CD4-positive, alpha-beta memory T cell (primary cell): Measurements from ENCODE around the gene PRXL2B. TPM values are rescaled to one million over a fixed set of nuclear protein-coding genes. Genes with fewer than 3 reads are reported as not detected.

Source experiments
- CTCF ChIA-PET: fragments of 350-600 bp; sonication (Branson Sonifier 250); formaldehyde crosslinking; loops from one replicate; lab custom pipeline; 2021; ENCODE audit warnings: inconsistent platforms; ENCODE audit not compliant: partially characterized antibody; lab: Charles Lee
- POLR2A ChIA-PET: fragments of 350-600 bp; sonication (Branson Sonifier 250); formaldehyde crosslinking; loops from one replicate; lab custom pipeline; 2021; ENCODE audit not compliant: partially characterized antibody; lab: Charles Lee
- DNase-seq, 5 donors: peaks; one replicate each; pipeline versions ENCODE4 v3.0.0 to v3.0.0-alpha.2; 2020 to 2022; ENCODE audit warnings: mixed read lengths in 1 of 5
- H3K27ac ChIP-seq: one replicate; pipeline ENCODE4 v1.7.0; 2013; ENCODE audit warnings: low read depth, low read length
- H3K27me3 ChIP-seq: 2 replicates; pipeline ENCODE4 v1.7.0; 2013; ENCODE audit warnings: mild to moderate bottlenecking, low read length, moderate library complexity; ENCODE audit not compliant: insufficient read depth
- H3K36me3 ChIP-seq: 2 replicates; pipeline ENCODE4 v1.7.0; 2013; ENCODE audit warnings: mild to moderate bottlenecking, low read length, moderate library complexity; ENCODE audit not compliant: insufficient read depth
- H3K4me1 ChIP-seq: 2 replicates; pipeline ENCODE4 v1.7.0; 2013; ENCODE audit warnings: mild to moderate bottlenecking, low read length, moderate library complexity; ENCODE audit not compliant: insufficient read depth
- H3K4me3 ChIP-seq, 2 donors: one replicate each; pipeline ENCODE4 v1.7.0; 2013; ENCODE audit warnings: low read length in 2 of 2, mild to moderate bottlenecking in 1 of 2
- H3K9me3 ChIP-seq, 2 donors: one replicate each; pipeline ENCODE4 v1.7.0; 2013; ENCODE audit warnings: low read length in 2 of 2, control low read depth in 1 of 2; ENCODE audit not compliant: control insufficient read depth in 1 of 2
- H3K27ac Mint-ChIP-seq, 7 donors: one replicate each; pipeline ENCODE4 v1.8.0; 2020 to 2021; ENCODE audit warnings: mixed read lengths in 7 of 7, mild to moderate bottlenecking in 6 of 7, inconsistent platforms in 3 of 7, moderate library complexity in 3 of 7
- H3K27me3 Mint-ChIP-seq, 2 donors: one replicate each; pipeline ENCODE4 v1.8.0; 2020 to 2021; ENCODE audit warnings: mixed read lengths in 2 of 2
- H3K36me3 Mint-ChIP-seq, 2 donors: one replicate each; pipeline ENCODE4 v1.8.0; 2020 to 2021; ENCODE audit warnings: mixed read lengths in 2 of 2, inconsistent platforms in 1 of 2, mild to moderate bottlenecking in 1 of 2
- H3K4me1 Mint-ChIP-seq, 4 donors: one replicate each; pipeline ENCODE4 v1.8.0; 2020 to 2021; ENCODE audit warnings: mixed read lengths in 4 of 4, mild to moderate bottlenecking in 1 of 4
- H3K4me3 Mint-ChIP-seq, 8 donors: one replicate each; pipeline ENCODE4 v1.8.0; 2020 to 2021; ENCODE audit warnings: mixed read lengths in 8 of 8, mild to moderate bottlenecking in 7 of 8, moderate library complexity in 6 of 8, inconsistent platforms in 3 of 8
- H3K9me3 Mint-ChIP-seq, 8 donors: one replicate each; pipeline ENCODE4 v1.8.0; 2020 to 2021; ENCODE audit warnings: mixed read lengths in 8 of 8, mild to moderate bottlenecking in 5 of 8, inconsistent platforms in 3 of 8, moderate library complexity in 1 of 8
- intact Hi-C: fragments of 100-400 bp; cut with micrococcal nuclease; formaldehyde crosslinking; loops from one replicate; pipeline ENCODE4 v1.15.1; 2023
- polyA plus RNA-seq, 2 donors: library from polyadenylated mRNA; unstranded; fragments of 300-500 nt; fragmentation: Illumina TruSeq; gene quantifications; one replicate each; pipeline ENCODE4 v1.2.3, GENCODE V29; 2021
- total RNA-seq, 2 experiments: library from RNA; stranded (reverse); gene quantifications; one replicate each; pipeline ENCODE4 v1.2.3, GENCODE V29; 2021

Gene PRXL2B
- total and polyA plus RNA-seq, 4 experiments from 2014 or later: 21.4 to 27.2 (median 25.0) TPM

GRCh38 chr1:2598329-2598931 lies 11.9 kb downstream of the PRXL2B start:
- Histone ChIP-seq H3K4me1 (no peaks in the 10 kb centered on the region), H3K27ac (no peak overlapping the region), H3K9me3 (no peaks in the 10 kb centered on the region), H3K4me3 (no peak overlapping the region), H3K36me3 (no peaks in the 10 kb centered on the region), H3K27me3 (no peaks in the 10 kb centered on the region)
- Mint-ChIP-seq H3K9me3 (peaks cover 0 to 13% (median 2%) of the 10 kb centered on the region in 8 donors), H3K4me1 (no peaks in the 10 kb centered on the region), H3K27ac (no peak overlapping the region), H3K36me3 (no peaks in the 10 kb centered on the region), H3K27me3 (peaks cover 1 to 2% of the 10 kb centered on the region in 2 donors), H3K4me3 (no peak overlapping the region)
- ChIA-PET CTCF (no interaction called here), POLR2A (no interaction called here)
- intact Hi-C loops: no loop called here
- DNase-seq: no peak

GRCh38 chr1:2601721-2602303 lies 15.2 kb downstream of the PRXL2B start:
- intact Hi-C loops: no loop called here
- H3K4me1 ChIP-seq: no peaks in the 10 kb centered on the region
- no peak overlapping the region for H3K4me3 ChIP-seq
- Mint-ChIP-seq H3K27ac (peak overlapping the region in 1 of 7 donors; percentile 9), H3K4me3 (no peak overlapping the region), H3K4me1 (no peaks in the 10 kb centered on the region), H3K9me3 (peaks cover 0 to 13% (median 2%) of the 10 kb centered on the region in 8 donors), H3K27me3 (peaks cover 0 to 2% of the 10 kb centered on the region in 2 donors), H3K36me3 (no peaks in the 10 kb centered on the region)
- H3K27me3 ChIP-seq: no peaks in the 10 kb centered on the region
- no peak for DNase-seq
- no peaks in the 10 kb centered on the region for H3K36me3 ChIP-seq
- ChIA-PET CTCF (no interaction called here), POLR2A (no interaction called here)
- H3K27ac ChIP-seq: no peak overlapping the region
- no peaks in the 10 kb centered on the region for H3K9me3 ChIP-seq

- Mint-ChIP-seq H3K27ac (peak overlapping the region in 1 of 7 donors; percentile 18), H3K4me3 (no peak overlapping the region), H3K9me3 (peaks cover 0 to 13% (median 2%) of the 10 kb centered on the region in 8 donors), H3K4me1 (no peaks in the 10 kb centered on the region), H3K36me3 (no peaks in the 10 kb centered on the region), H3K27me3 (peaks cover 0 to 2% of the 10 kb centered on the region in 2 donors)
- no peak for DNase-seq
- Histone ChIP-seq H3K27ac (no peak overlapping the region), H3K27me3 (no peaks in the 10 kb centered on the region), H3K4me1 (no peaks in the 10 kb centered on the region), H3K36me3 (no peaks in the 10 kb centered on the region), H3K4me3 (no peak overlapping the region), H3K9me3 (no peaks in the 10 kb centered on the region)
- CTCF ChIA-PET: no interaction called here
- POLR2A ChIA-PET: no interaction called here
- intact Hi-C loops: no loop called here
These were observed 15.8 kb downstream of the PRXL2B start for GRCh38 chr1:2602311-2602835.

GRCh38 chr1:2602866-2603520 lies 16.4 kb downstream of the PRXL2B start:
- Mint-ChIP-seq H3K9me3 (peaks cover 0 to 12% (median 2%) of the 10 kb centered on the region in 8 donors), H3K4me1 (no peaks in the 10 kb centered on the region), H3K4me3 (no peak overlapping the region), H3K36me3 (no peaks in the 10 kb centered on the region), H3K27ac (no peak overlapping the region), H3K27me3 (peaks cover 0 to 2% of the 10 kb centered on the region in 2 donors)
- ChIA-PET CTCF (no interaction called here), POLR2A (no interaction called here)
- no peaks in the 10 kb centered on the region for H3K4me1 ChIP-seq
- H3K27ac ChIP-seq: no peak overlapping the region
- no peak overlapping the region for H3K4me3 ChIP-seq
- H3K27me3 ChIP-seq: no peaks in the 10 kb centered on the region
- no peak for DNase-seq
- no peaks in the 10 kb centered on the region for H3K36me3 ChIP-seq
- intact Hi-C loops: no loop called here
- no peaks in the 10 kb centered on the region for H3K9me3 ChIP-seq

- Histone ChIP-seq H3K9me3 (no peaks in the 10 kb centered on the region), H3K4me3 (no peak overlapping the region), H3K27me3 (no peaks in the 10 kb centered on the region), H3K4me1 (no peaks in the 10 kb centered on the region), H3K27ac (no peak overlapping the region), H3K36me3 (no peaks in the 10 kb centered on the region)
- Mint-ChIP-seq H3K36me3 (no peaks in the 10 kb centered on the region), H3K4me3 (no peak overlapping the region), H3K9me3 (peaks cover 0 to 7% (median under 1%) of the 10 kb centered on the region in 8 donors), H3K4me1 (no peaks in the 10 kb centered on the region), H3K27me3 (peaks cover 0 to 2% of the 10 kb centered on the region in 2 donors), H3K27ac (no peak overlapping the region)
- DNase-seq: no peak
- intact Hi-C loops: no loop called here
- POLR2A ChIA-PET: no interaction called here
- CTCF ChIA-PET: no interaction called here
These were observed 17.1 kb downstream of the PRXL2B start for GRCh38 chr1:2603521-2604155.

GRCh38 chr1:2604156-2604843 lies 17.7 kb downstream of the PRXL2B start:
- intact Hi-C loops: no loop called here
- H3K36me3 Mint-ChIP-seq: no peaks in the 10 kb centered on the region
- H3K9me3 ChIP-seq: no peaks in the 10 kb centered on the region
- peaks cover 0 to 2% of the 10 kb centered on the region in 2 donors for H3K27me3 Mint-ChIP-seq
- peaks cover 0 to 5% (median 0%) of the 10 kb centered on the region in 8 donors for H3K9me3 Mint-ChIP-seq
- DNase-seq: no peak
- H3K27ac Mint-ChIP-seq: no peak overlapping the region
- ChIA-PET POLR2A (no interaction called here), CTCF (no interaction called here)
- H3K36me3 ChIP-seq: no peaks in the 10 kb centered on the region
- no peak overlapping the region for H3K4me3 ChIP-seq
- no peaks in the 10 kb centered on the region for H3K4me1 Mint-ChIP-seq
- H3K4me1 ChIP-seq: no peaks in the 10 kb centered on the region
- H3K4me3 Mint-ChIP-seq: no peak overlapping the region
- H3K27me3 ChIP-seq: no peaks in the 10 kb centered on the region
- no peak overlapping the region for H3K27ac ChIP-seq
